GM21447 (cell line): ENCODE measurements around the gene FAM13C.
"Not testable (repeated sequence)": the region's sequence is repeated elsewhere in the genome, so short reads cannot be mapped to it uniquely, and the experiment has no call there.

Source experiments
- ATAC-seq: cut with Tn5 transposase; IDR thresholded peaks from one replicate; pipeline ENCODE4 v1.9.1; 2021; ENCODE audit not compliant: unreplicated experiment

Gene FAM13C

GRCh38 chr10:59362144-59362958 lies at the start of gene FAM13C:
TSS of gene FAM13C (minus strand) at chr10:59362549. CDS start at chr10:59362460, 89 bp downstream.
- ATAC-seq = no peak

- no peak for ATAC-seq
Observed at GRCh38 chr10:59405235-59405634, 42.9 kb upstream of the FAM13C start.

DNA sequence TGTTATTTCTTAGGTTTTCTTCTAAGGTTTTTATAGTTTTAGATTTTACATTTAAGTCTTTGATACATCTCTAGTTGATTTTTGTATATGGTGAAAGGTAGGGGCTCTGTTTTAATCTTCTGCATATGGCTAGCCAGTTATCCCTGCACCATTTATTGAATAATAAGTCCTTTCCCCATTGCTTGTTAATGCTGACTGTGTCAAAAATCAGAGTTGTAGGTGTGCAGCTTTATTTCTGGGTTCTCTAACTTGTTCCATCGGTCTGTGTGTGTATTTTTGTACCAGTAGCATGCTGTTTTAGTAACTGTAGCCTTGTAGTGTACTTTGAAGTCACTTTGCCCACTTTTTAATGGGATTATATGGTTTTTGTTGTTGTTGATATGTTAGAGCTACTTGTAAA lies 37.9 kb upstream of the FAM13C start:
- ATAC-seq = no peak

DNA sequence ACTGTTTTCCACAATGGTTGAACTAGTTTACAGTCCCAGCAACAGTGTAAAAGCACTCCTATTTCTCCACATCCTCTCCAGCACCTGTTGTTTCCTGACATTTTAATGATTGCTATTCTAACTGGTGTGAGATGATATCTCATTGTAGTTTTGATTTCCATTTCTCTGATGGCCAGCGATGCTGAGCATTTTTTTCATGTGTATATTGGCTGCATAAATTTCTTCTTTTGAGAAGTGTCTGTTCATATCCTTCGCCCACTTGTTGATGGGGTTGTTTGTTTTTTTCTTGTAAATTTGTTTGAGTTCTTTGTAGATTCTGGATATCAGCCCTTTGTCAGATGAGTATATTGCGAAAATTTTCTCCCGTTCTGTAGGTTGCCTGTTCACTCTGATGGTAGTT lies 37.0 kb upstream of the FAM13C start:
- not testable (repeated sequence) for ATAC-seq

DNA sequence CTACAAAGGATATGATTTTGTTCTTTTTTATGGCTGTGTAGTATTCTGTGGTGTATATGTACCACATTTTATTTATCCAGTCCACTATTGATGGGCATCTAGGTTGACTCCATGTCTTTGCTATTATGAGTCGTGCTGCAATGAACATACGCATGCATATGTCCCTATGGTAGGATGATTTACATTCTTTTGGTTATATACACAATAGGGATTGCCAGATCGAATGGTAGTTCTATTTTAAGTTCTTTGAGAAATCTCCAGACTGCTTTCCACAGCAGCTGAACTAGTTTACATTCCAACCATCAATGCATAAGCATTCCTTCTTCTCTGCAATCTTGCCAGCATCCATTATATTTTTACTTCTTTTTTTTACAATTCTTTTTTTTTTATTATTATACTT lies 35.6 kb upstream of the FAM13C start:
- no peak for ATAC-seq

DNA sequence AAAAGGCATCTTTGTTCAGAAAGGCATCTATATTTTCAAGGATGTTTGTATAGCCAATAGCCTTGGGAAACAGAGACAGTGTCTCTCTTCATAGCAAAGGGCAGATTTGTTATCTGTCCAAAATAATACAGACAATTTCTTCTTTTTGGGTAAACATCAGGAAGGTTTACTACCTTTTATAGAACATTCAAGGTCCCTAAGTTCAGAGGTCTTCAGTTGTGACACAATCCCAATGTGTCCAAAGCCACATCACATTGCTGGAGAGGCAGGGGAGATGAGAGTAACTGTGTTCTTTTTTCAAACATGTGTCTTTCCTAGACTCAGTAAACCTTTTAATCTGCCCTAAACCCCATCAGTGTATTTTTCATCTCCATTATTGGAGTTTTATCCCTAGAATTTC lies 33.6 kb upstream of the FAM13C start:
- no peak for ATAC-seq

- no peak for ATAC-seq
Observed at GRCh38 chr10:59393349-59393748, 31.0 kb upstream of the FAM13C start.

GRCh38 chr10:59391060-59391459 lies 28.7 kb upstream of the FAM13C start:
- no peak for ATAC-seq

GRCh38 chr10:59388671-59388976 lies 26.3 kb upstream of the FAM13C start:
- ATAC-seq = no peak

DNA sequence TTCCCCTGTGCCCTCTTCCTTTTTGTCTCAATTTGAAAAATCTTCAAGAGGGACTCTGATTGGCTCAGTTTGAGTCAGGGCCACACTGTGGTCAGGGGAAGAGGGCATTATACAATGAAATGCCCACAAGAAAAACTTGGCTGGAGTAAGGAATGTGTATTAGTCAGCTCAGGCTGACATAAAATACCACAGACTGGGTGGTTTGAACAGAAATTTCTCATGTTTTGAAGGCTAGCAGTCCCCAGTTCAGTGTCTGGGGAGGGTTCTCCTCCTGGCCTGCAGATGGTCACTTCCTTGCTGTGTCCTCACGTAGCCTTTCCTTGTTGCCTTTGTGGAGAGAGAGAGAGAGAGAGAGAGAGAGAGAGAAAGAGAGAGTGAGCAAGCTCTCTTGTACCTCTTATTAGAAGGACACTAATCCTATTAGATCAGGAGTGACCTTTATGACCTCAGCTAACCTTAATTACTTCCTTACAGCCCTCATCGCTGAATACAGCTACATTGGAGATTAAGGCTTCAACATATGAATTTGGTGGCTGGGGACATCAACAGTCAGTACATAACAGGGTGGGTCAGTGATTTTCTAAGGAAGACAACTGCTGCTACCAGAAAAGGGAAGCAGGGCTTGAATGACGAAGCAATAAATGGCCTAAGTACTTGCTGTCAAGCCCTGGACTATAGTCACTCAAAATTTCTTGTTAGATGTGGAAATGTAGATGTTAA lies 25.8 kb upstream of the FAM13C start:
- ATAC-seq = no peak

GRCh38 chr10:59384761-59385160 lies 22.4 kb upstream of the FAM13C start:
- no peak for ATAC-seq

- no peak for ATAC-seq
Observed at GRCh38 chr10:59383908-59384307, 21.6 kb upstream of the FAM13C start.

- no peak for ATAC-seq
Observed at GRCh38 chr10:59383436-59383835, 21.1 kb upstream of the FAM13C start.

GRCh38 chr10:59382831-59383295 lies 20.5 kb upstream of the FAM13C start:
- ATAC-seq = no peak

GRCh38 chr10:59381687-59382086 lies 19.3 kb upstream of the FAM13C start:
- ATAC-seq = no peak

GRCh38 chr10:59376846-59377245 lies 14.5 kb upstream of the FAM13C start:
- no peak for ATAC-seq

DNA sequence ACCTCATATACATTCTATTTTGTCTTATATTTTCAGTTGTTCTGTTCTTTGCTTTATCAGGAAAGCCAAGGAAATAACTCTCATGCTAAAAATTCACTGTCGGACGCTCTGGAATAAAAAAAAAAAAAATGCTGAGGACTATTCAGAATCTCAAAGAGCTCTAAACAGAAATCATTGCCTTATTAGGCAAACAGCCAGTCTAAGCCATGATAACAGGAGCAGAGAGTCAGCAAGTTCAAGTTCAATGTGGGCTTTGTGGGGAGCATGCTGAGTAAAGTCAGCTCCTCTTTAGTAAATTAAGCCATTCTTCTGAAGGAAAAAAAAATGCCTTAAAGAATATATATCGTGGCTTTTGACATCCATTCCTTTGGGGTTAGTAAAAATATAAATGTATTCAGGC lies 13.6 kb upstream of the FAM13C start:
- ATAC-seq = no peak

GRCh38 chr10:59374916-59375315 lies 12.6 kb upstream of the FAM13C start:
- ATAC-seq = no peak

DNA sequence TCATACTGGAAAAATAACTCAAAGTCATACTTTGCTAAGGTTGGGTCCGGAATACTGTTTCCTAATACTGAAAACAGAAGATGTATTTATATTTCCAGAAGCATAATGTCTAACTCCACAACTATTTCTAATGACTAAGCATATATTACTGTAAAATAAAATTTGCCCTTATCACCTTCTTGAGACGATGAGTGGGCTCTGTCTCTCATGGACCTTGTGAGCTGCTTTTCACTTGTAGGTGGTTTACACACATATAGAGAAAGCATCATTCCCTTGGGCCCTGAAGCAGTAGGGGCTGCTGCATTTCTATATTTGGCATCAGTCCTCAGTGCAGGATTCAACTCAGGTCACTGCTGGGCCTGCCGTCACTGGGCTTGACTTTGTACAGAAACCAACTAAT lies 10.7 kb upstream of the FAM13C start:
- ATAC-seq = no peak

GRCh38 chr10:59372543-59372942 lies 10.2 kb upstream of the FAM13C start:
- no peak for ATAC-seq

DNA sequence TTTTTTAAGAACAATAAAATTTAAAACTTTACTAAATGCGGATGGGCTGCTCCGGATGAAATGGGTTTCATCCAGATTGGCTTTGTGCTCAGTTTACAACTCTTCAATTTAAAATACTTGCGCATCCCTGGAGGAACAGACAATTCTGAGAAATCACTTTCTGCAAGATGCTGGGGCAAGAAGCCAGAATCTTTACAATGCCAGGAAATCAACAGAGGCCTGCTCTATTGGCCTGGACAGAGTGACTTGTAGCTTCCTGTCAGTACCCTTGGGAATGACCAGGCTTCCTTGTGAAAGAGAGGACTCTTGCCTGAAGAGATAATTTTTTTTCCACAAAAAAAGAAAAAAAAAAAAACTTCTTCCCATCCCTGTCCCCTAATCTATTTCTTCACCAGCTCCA lies 3.9 kb upstream of the FAM13C start:
- ATAC-seq = no peak

GRCh38 chr10:59363446-59363958 lies 1.2 kb upstream of the FAM13C start:
- ATAC-seq = no peak
